ENCODE results near the gene VN1R5. TPM values are rescaled to one million over a fixed set of nuclear protein-coding genes. Genes with fewer than 3 reads are reported as not detected.

VN1R5 gene
- total and polyA plus RNA-seq, 7 experiments from 2014 or later = not detected

- ATAC-seq = no peak
- Histone ChIP-seq H3K4me3 (ENCODE audit: low read length) (no peak overlapping the region), H3K4me1 (ENCODE audit: control insufficient read depth in 2 of 2, insufficient read depth in 2 of 2, low read length in 2 of 2) (no peaks in the 10 kb centered on the region), H3K36me3 (ENCODE audit: control insufficient read depth in 2 of 3, insufficient read depth in 3 of 3, low read length in 3 of 3) (peaks cover 0 to 21% (median 0%) of the 10 kb centered on the region in 3 experiments), H3K27me3 (ENCODE audit: control insufficient read depth in 2 of 2, insufficient read depth in 2 of 2, low read length in 2 of 2) (no peaks in the 10 kb centered on the region), H3K9me3 (ENCODE audit: control insufficient read depth in 2 of 3, low read length in 3 of 3) (no peaks in the 10 kb centered on the region), H3K27ac (ENCODE audit: low read depth, low read length) (no peak overlapping the region)
- intact Hi-C loops (cut with micrococcal nuclease) = no loop called here
- H3K36me3 Mint-ChIP-seq = peaks cover 6 to 78% (median 44%) of the 10 kb centered on the region in 5 donors
- ChIA-PET CTCF (no interaction called here), POLR2A (no interaction called here)
- peak overlapping the region in 2 of 9 donors; percentile 22 to 43 for H3K27ac Mint-ChIP-seq
- no peak for DNase-seq
- H3K27me3 Mint-ChIP-seq = no peaks in the 10 kb centered on the region
- H3K9me3 Mint-ChIP-seq = peaks cover 0 to 4% (median 0%) of the 10 kb centered on the region in 11 donors
- H3K4me1 Mint-ChIP-seq = peaks cover 0 to 2% (median 0%) of the 10 kb centered on the region in 7 donors
- H3K4me3 Mint-ChIP-seq = no peak overlapping the region
Measured at GRCh38 chr1:247303216-247303615, 47.3 kb downstream of the VN1R5 start.

GRCh38 chr1:247304031-247304430, 48.2 kb downstream of the VN1R5 start:
- no peaks in the 10 kb centered on the region for H3K27me3 Mint-ChIP-seq
- Histone ChIP-seq H3K36me3 (ENCODE audit: control insufficient read depth in 2 of 3, insufficient read depth in 3 of 3, low read length in 3 of 3) (peaks cover 0 to 28% (median 0%) of the 10 kb centered on the region in 3 experiments), H3K27me3 (ENCODE audit: control insufficient read depth in 2 of 2, insufficient read depth in 2 of 2, low read length in 2 of 2) (no peaks in the 10 kb centered on the region), H3K4me1 (ENCODE audit: control insufficient read depth in 2 of 2, insufficient read depth in 2 of 2, low read length in 2 of 2) (no peaks in the 10 kb centered on the region), H3K27ac (ENCODE audit: low read depth, low read length) (no peak overlapping the region), H3K4me3 (ENCODE audit: low read length) (no peak overlapping the region), H3K9me3 (ENCODE audit: control insufficient read depth in 2 of 3, low read length in 3 of 3) (no peaks in the 10 kb centered on the region)
- H3K4me1 Mint-ChIP-seq = peaks cover 0 to 2% (median 0%) of the 10 kb centered on the region in 7 donors
- ATAC-seq (no peak), DNase-seq (no peak)
- no peak overlapping the region for H3K4me3 Mint-ChIP-seq
- intact Hi-C loops (cut with micrococcal nuclease) = no loop called here
- peaks cover 6 to 81% (median 50%) of the 10 kb centered on the region in 5 donors for H3K36me3 Mint-ChIP-seq
- H3K9me3 Mint-ChIP-seq = peaks cover 0 to 4% (median 0%) of the 10 kb centered on the region in 11 donors
- CTCF ChIA-PET = interaction anchor here (0.7 kb wide), 1 partner anchor 614 kb away, joined by 4 read pairs; no protein-coding TSS in a partner anchor
- H3K27ac Mint-ChIP-seq = peak overlapping the region in 1 of 9 donors; percentile 79
- POLR2A ChIA-PET = no interaction called here

Other genes with a start within 250 kb of the VN1R5 start
- under 1 TPM in 1 of 5 experiments, not detected in 4; 0.17 TPM for gene ZNF695, start 248.0 kb upstream of the VN1R5 start, total RNA-seq
- gene ZNF695, start 248.0 kb upstream of the VN1R5 start, polyA plus RNA-seq = not detected
- 1 to 10 TPM in 3 of 5 experiments, under 1 TPM in 2; 0.56 to 4.0 (median 1.1) TPM for gene ZNF670, start 177.3 kb upstream of the VN1R5 start, total RNA-seq
- gene ZNF670, start 177.3 kb upstream of the VN1R5 start, polyA plus RNA-seq = 1 to 10 TPM; 1.6 to 2.6 TPM
- gene ZNF669, start 151.7 kb upstream of the VN1R5 start, total RNA-seq = 10 to 100 TPM in 3 of 5 experiments, 1 to 10 TPM in 2; 7.9 to 15.8 (median 11.5) TPM
- 10 to 100 TPM; 15.9 to 22.6 TPM for gene ZNF669, start 151.7 kb upstream of the VN1R5 start, polyA plus RNA-seq
- 10 to 100 TPM; 17.1 to 26.7 (median 23.3) TPM for gene ZNF124, start 84.1 kb upstream of the VN1R5 start, total RNA-seq
- 10 to 100 TPM in 1 of 2 donors, 1 to 10 TPM in 1; 8.3 to 10.5 TPM for gene ZNF124, start 84.1 kb upstream of the VN1R5 start, polyA plus RNA-seq
- gene ZNF496, start 75.8 kb downstream of the VN1R5 start, total RNA-seq = 10 to 100 TPM in 3 of 5 experiments, 1 to 10 TPM in 2; 9.5 to 25.1 (median 17.3) TPM
- gene ZNF496, start 75.8 kb downstream of the VN1R5 start, polyA plus RNA-seq = 10 to 100 TPM in 1 of 2 donors, 1 to 10 TPM in 1; 9.2 to 10.5 TPM
- gene NLRP3, start 160.1 kb downstream of the VN1R5 start, total RNA-seq = 10 to 100 TPM in 2 of 5 experiments, 1 to 10 TPM in 2, under 1 TPM in 1; 0.70 to 90.6 (median 4.6) TPM
- gene NLRP3, start 160.1 kb downstream of the VN1R5 start, polyA plus RNA-seq = 1 to 10 TPM; 1.4 to 4.6 TPM
- gene OR2B11, start 202.0 kb downstream of the VN1R5 start, total RNA-seq = not detected
- under 1 TPM in 1 of 2 donors, not detected in 1; 0.12 TPM for gene OR2B11, start 202.0 kb downstream of the VN1R5 start, polyA plus RNA-seq

Data from naive thymus-derived CD4-positive, alpha-beta T cell (primary cell).